Heart left ventricle (tissue), 16 donors: ENCODE measurements around the gene TARDBP. TPM values are rescaled to one million over a fixed set of nuclear protein-coding genes. Genes with fewer than 3 reads are reported as not detected.
"Not testable (repeated sequence)": the region's sequence is repeated elsewhere in the genome, so short reads cannot be mapped to it uniquely, and the experiment has no call there.

Source experiments
- ATAC-seq, 4 donors: fragments of 200-7000 bp; cut with Tn5 transposase; one replicate each; pipeline ENCODE4 v1.9.1; 2020 to 2022; ENCODE audit warnings: moderate library complexity in 4 of 4, mild to moderate bottlenecking in 3 of 4, moderate number of reproducible peaks in 1 of 4
- DNase-seq, 5 donors: peaks; one replicate each; pipeline ENCODE4 v3.0.0-alpha.2; 2020
- H3K27ac ChIP-seq, 12 donors: fragments of 200-600 bp; sonication (generic) in 4 of 12; one replicate each; pipeline versions ENCODE4 v1.5.0 to v1.8.0; 2016 to 2022; ENCODE audit warnings: mild to moderate bottlenecking in 2 of 12
- H3K27me3 ChIP-seq, 9 donors: fragments of 200-600 bp; sonication (generic) in 2 of 9; one replicate each; pipeline versions ENCODE4 v1.5.1 to v1.8.0; 2016 to 2022; ENCODE audit warnings: mild to moderate bottlenecking in 3 of 9
- H3K36me3 ChIP-seq, 9 donors: fragments of 200-600 bp; sonication (generic) in 2 of 9; one replicate each; pipeline versions ENCODE4 v1.5.0 to v1.8.0; 2018 to 2022; ENCODE audit warnings: mild to moderate bottlenecking in 2 of 9
- H3K4me1 ChIP-seq, 12 donors: fragments of 200-600 bp; sonication (generic) in 4 of 12; one replicate each; pipeline versions ENCODE4 v1.5.0 to v1.8.0; 2016 to 2022; ENCODE audit warnings: mild to moderate bottlenecking in 3 of 12
- H3K4me3 ChIP-seq, 12 donors: fragments of 200-600 bp; sonication (generic) in 4 of 12; one replicate each; pipeline versions ENCODE4 v1.5.0 to v1.8.0; 2017 to 2022; ENCODE audit warnings: mild to moderate bottlenecking in 9 of 12, moderate library complexity in 4 of 12
- H3K9me3 ChIP-seq, 12 donors: fragments of 200-600 bp; sonication (generic) in 4 of 12; one replicate each; pipeline versions ENCODE4 v1.5.0 to v1.8.0; 2016 to 2022; ENCODE audit warnings: mild to moderate bottlenecking in 1 of 12
- POLR2A ChIP-seq, 2 donors: fragments of 450-650 bp; IDR thresholded peaks; one replicate each; pipeline ENCODE4 v1.6.1; 2017; ENCODE audit warnings: antibody characterized with exemption in 2 of 2, mild to moderate bottlenecking in 2 of 2, moderate library complexity in 2 of 2
- WGBS, 4 donors: extraction: QIAGEN DNeasy Blood & Tissue Kit in 2 of 4; methylation state at CpG; one replicate each; pipeline versions ENCODE4 v1.1.5 to v1.1.7; 2013 to 2018; 5-methylcytosine and 5-hydroxymethylcytosine counted together
- intact Hi-C, 10 donors: fragments of 100-400 bp; cut with DNase I; formaldehyde crosslinking; loops; one replicate each; pipeline versions ENCODE4 v1.11.1 to v1.14.2; 2022
- polyA plus RNA-seq, 2 donors: library from polyadenylated mRNA; stranded (reverse); fragments of 200-250 nt; gene quantifications; one replicate each; pipeline ENCODE4 v1.2.3, GENCODE V29; 2013
- total RNA-seq, 9 donors: library from RNA; depleted of rRNA in 2 of 9; stranded (reverse); fragments of >200 nt in 2 of 9; fragmentation: NEBNext Ultra II Directional in 3 of 9; extraction: Animal tissue kit (Norgen Biotek cat#: 25700) in 3 of 9; gene quantifications; one replicate each; pipeline versions ENCODE4 v1.1.0 to v1.2.4, GENCODE V29; 2016 to 2023
- TF ChIP-seq, protein P1 (sequence below), 12 donors: fragments of 200-600 bp; sonication (generic) in 4 of 12; IDR thresholded peaks; one replicate each; pipeline versions ENCODE4 v1.5.0 to v1.8.0; 2018 to 2022; ENCODE audit warnings: antibody characterized with exemption in 12 of 12, mild to moderate bottlenecking in 5 of 12
- donor health status: ischemic (EF 13 %, LVEDD 7.1; RV severe dilation, severe dysfunction).
- donor health status: healthy with polysubstance abuse.
- donor health status: DM: no; HTN: yes; CAD: no.
- donor health status: DM: no; HTN: no; CAD: no.
- donor health status: ischemic (EF 25% LVEDD 6.9; RV normal size, moderate dysfunction).
- donor health status: ischemic (EF 25% LVEDD 5.7; RV mildly dilated, moderate dysfunction).
- donor health status: healthy.
- donor health status: DM: yes; HTN: yes; CAD: no.
- donor health status: ischemic (EF 35%, LVEDD 5.7; RV mildly dilated, moderate dysfunction).
- donor health status: nonischemic (EF 11% LVEDD 7.7; RV severe dilation, severe dysfunction).
- donor health status: DM: yes; HTN: yes; CAD: no.
- donor health status: PGD.
- donor health status: ischemic (EF 29% LVEDD 5.4; RV normal size, mild dysfunction).
- donor health status: nonischemic (EF 23%, LVEDD 6.1; RV moderate dilation, normal function).

The TARDBP gene
- total and polyA plus RNA-seq, 11 donors: 66.3 to 138 (median 103) TPM

DNA sequence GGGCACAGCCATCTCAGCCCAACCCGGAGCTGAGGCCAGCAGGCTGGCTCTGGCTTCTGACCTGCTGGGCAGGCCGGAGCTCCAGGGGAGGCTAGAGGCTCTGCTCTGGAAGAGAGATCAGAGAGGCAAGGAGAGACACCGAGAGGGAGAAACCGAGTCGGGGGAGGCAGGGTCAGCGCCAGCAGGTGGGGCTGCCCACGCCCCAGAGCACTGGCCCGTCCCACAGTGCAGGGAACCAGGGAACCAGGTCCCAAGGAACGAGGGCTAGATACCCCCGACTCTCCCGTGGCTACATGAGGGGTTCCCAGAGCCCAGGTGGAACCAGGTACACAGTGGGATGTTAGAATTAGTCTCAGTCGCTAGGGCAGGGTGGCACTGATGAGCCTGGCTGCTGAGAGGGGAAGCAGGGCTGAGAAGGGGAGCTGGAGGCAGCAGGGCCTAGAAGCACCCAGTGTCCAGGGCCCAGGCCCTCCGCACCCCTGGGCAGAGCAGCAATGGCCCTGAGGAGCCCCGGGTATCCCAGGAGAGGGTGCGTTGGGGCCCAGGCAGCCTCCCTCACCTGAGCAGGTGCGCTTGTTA, 32.5 kb downstream of the TARDBP start:
- Histone ChIP-seq H3K27ac (no peak overlapping the region), H3K36me3 (no peaks in the 10 kb centered on the region), H3K4me3 (no peak overlapping the region), H3K27me3 (no peaks in the 10 kb centered on the region), H3K9me3 (no peaks in the 10 kb centered on the region), H3K4me1 (no peaks in the 10 kb centered on the region)
- ATAC-seq (peak in 1 of 4 donors; percentile 13), DNase-seq (no peak)
- intact Hi-C loops: loop anchor here in 1 of 10 donors (10.0 kb wide), 1 partner anchor 680 kb away; no protein-coding TSS in a partner anchor
- WGBS, 4 donors: 83 to 88% (median 85%) methylated on average over 11 to 16 of the region's 16 CpGs
- no peak for TF ChIP-seq POLR2A (IDR thresholded peaks at IDR 0.05)
- TF ChIP-seq, protein P1, sequence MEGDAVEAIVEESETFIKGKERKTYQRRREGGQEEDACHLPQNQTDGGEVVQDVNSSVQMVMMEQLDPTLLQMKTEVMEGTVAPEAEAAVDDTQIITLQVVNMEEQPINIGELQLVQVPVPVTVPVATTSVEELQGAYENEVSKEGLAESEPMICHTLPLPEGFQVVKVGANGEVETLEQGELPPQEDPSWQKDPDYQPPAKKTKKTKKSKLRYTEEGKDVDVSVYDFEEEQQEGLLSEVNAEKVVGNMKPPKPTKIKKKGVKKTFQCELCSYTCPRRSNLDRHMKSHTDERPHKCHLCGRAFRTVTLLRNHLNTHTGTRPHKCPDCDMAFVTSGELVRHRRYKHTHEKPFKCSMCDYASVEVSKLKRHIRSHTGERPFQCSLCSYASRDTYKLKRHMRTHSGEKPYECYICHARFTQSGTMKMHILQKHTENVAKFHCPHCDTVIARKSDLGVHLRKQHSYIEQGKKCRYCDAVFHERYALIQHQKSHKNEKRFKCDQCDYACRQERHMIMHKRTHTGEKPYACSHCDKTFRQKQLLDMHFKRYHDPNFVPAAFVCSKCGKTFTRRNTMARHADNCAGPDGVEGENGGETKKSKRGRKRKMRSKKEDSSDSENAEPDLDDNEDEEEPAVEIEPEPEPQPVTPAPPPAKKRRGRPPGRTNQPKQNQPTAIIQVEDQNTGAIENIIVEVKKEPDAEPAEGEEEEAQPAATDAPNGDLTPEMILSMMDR (IDR thresholded peaks at IDR 0.05): no peak

DNA sequence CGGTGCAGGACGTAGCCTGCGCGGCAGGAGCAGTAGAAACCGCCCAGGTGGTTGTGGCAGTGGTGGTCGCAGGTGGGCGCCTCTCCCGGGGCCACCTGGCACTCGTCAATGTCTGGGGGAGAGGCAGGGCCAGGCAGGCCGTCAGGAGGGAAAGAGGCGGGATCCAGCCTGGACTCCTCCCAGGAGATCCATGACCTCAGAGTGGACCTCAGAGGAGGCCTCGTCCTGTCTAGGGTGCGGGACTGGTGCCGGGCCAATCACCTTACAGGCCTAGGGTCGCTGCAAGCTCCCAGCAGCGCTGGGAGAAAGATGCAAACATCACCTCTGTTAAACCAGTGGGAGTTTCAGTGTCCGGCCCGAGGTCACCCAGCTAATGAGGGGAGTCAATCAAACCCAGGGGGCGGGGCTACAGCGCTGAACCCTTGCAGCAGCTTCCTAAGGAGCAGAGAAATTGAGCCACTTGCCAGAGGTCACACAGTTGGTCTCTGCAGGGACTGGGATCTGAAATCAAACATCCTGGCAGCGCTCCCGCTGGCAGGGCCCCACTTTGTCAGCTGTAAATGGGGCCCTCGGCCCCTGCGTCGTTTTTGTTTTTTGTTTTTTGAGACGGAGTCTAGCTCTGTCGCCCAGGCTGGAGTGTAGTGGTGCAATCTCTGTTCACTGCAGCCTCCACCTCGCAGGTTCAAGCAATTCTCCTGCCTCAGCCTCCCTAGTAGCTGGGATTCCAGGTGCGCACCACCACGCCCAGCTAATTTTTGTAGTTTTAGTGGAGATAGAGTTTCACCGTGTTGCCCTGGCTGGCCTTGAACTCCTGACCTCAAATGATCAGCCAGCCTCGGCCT, 33.2 kb downstream of the TARDBP start:
- no peaks in the 10 kb centered on the region for H3K9me3 ChIP-seq
- no peak overlapping the region for H3K27ac ChIP-seq
- H3K27me3 ChIP-seq: no peaks in the 10 kb centered on the region
- H3K4me1 ChIP-seq: no peaks in the 10 kb centered on the region
- no peak for TF ChIP-seq POLR2A (IDR thresholded peaks at IDR 0.05)
- TF ChIP-seq, protein P1 (IDR thresholded peaks at IDR 0.05): no peak
- DNase-seq: no peak
- H3K36me3 ChIP-seq: no peaks in the 10 kb centered on the region
- intact Hi-C loops: loop anchor here in 1 of 10 donors (10.0 kb wide), 1 partner anchor 679 kb away; no protein-coding TSS in a partner anchor
- WGBS, 4 donors: 56 to 68% (median 59%) methylated on average over 25 to 32 of the region's 32 CpGs
- no peak overlapping the region for H3K4me3 ChIP-seq
- peak in 1 of 4 donors; percentile 18 for ATAC-seq

DNA sequence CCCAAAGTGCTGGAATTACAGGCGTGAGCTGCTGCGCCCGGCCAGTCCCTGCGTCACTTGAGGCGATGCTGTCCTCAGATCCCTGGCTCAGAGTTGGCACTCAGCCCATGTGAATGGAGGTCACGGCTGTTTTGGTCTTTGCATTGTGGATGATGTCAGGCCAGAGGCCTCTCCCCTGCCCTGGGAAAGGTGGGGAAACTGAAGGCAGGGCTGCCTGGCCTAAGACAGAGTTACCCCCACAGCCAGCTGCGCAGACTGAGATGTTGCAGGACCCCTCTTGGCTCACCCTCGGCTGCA, 33.8 kb downstream of the TARDBP start:
- Histone ChIP-seq H3K4me1 (no peaks in the 10 kb centered on the region), H3K9me3 (no peaks in the 10 kb centered on the region), H3K36me3 (no peaks in the 10 kb centered on the region), H3K27ac (no peak overlapping the region), H3K4me3 (no peak overlapping the region), H3K27me3 (no peaks in the 10 kb centered on the region)
- ATAC-seq (peak in 2 of 4 donors; percentile 12 to 41), DNase-seq (no peak)
- TF ChIP-seq, protein P1 (IDR thresholded peaks at IDR 0.05): no peak
- intact Hi-C loops: loop anchor here in 1 of 10 donors (10.0 kb wide), 1 partner anchor 679 kb away; no protein-coding TSS in a partner anchor
- WGBS, 4 donors: 65 to 81% (median 77%) methylated on average over 8 of the region's 8 CpGs

DNA sequence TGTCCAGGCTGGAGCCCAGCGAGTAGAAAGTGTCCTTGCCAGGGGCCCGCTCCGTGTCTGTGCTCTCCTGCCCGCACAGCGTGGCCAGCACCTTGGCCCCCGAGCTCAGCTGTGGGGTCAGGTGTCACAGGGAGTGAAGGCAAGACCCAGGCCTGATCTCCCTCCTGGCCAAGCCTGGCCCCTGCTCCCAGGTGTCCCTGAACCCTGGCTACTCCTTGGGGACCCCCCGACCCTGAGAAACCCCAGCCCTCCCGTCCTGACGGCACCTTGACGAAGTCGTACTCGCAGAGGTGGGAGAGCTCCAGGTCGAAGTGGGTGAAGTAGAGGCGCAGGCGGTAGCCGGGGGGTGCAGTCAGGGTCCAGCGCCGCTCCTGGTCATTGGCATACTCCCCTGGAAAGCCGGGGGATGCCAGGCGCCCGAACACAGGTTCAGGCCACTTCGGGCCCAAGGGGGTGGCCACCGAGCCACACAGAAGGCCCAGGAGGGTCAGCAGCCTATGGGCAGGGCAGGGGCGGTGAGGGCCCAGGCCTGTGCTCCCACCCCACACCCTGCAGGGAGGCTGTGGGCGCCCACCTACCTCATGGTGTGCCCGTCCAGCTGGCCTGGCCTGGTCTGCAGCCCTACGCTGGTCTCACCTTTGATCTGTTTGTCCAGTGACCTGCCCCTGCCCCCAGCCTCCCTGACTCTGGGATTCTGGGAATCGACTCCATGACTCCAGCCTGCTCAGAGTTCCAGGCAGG, 34.3 kb downstream of the TARDBP start, which contains the start of gene MASP2:
MASP2 (minus strand) TSS at position 615 of the 741 bp plus-strand sequence; CDS start at position 583, 32 bp downstream.
- intact Hi-C loops: loop anchor here in 1 of 10 donors (10.0 kb wide), 1 partner anchor 678 kb away; no protein-coding TSS in a partner anchor

DNA sequence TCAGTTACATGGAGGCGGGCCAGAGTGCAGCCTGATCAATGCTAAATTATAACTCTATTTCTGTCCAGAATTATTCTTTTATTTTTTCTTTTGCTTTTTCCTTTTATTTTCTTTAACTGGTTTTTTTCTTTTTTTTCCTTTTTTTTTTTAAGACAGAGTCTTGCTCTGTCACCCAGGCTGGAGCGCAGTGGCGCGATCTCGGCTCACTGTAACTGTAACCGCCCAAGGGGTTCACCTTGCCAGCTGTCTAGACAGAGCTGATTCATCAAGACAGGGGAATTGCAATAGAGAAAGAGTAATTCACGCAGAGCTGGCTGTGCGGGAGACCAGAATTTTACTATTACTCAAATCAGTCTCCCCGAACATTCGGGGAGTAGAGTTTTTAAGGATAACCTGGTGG, 38.7 kb downstream of the TARDBP start:
- ATAC-seq, H3K9me3 ChIP-seq, H3K4me1 ChIP-seq, intact Hi-C loops, H3K27me3 ChIP-seq, H3K27ac ChIP-seq, H3K4me3 ChIP-seq, DNase-seq: not testable (repeated sequence)
- H3K36me3 ChIP-seq: peaks cover 0 to 19% (median 11%) of the 10 kb centered on the region in 9 donors
- WGBS, 4 donors: 92 to 97% (median 93%) methylated on average over 10 of the region's 10 CpGs

More for the DNA sequence above, 34.3 kb downstream of the TARDBP start, which contains the start of gene MASP2:
- Histone ChIP-seq H3K4me1 (peaks cover 0 to 3% (median 0%) of the 10 kb centered on the region in 12 donors), H3K27ac (no peak within 1 kb of the TSS), H3K4me3 (no peak within 1 kb of the TSS), H3K36me3 (no peaks in the 10 kb centered on the region), H3K9me3 (no peaks in the 10 kb centered on the region), H3K27me3 (no peaks in the 10 kb centered on the region)
- ATAC-seq (no peak), DNase-seq (no peak)
- TF ChIP-seq, protein P1 (IDR thresholded peaks at IDR 0.05): no peak
- no peak for TF ChIP-seq POLR2A (IDR thresholded peaks at IDR 0.05)
- 94 to 96% (median 95%) methylated on average over 20 to 28 of the region's 28 CpGs for WGBS, 4 donors
